H9 (cell line): Measurements from ENCODE around the gene FADS2. TPM values are rescaled to one million over a fixed set of nuclear protein-coding genes. Genes with fewer than 3 reads are reported as not detected.

ENCODE experiments used
- DNase-seq: peaks from one replicate; pipeline ENCODE4 v3.0.0-alpha.2; 2017
- H2AFZ ChIP-seq: one replicate; pipeline ENCODE4 v1.6.1; 2013; ENCODE audit warnings: mild to moderate bottlenecking, low read length, control low read depth, moderate library complexity
- H2AK5ac ChIP-seq: 2 replicates; pipeline ENCODE4 v1.6.1; 2013; ENCODE audit warnings: low read length, control low read depth, mixed read lengths; ENCODE audit not compliant: insufficient read length
- H2BK120ac ChIP-seq: one replicate; pipeline ENCODE4 v1.6.1; 2013; ENCODE audit warnings: low read depth, mild to moderate bottlenecking, low read length, control low read depth, inconsistent platforms; ENCODE audit not compliant: poor library complexity, severe bottlenecking
- H2BK12ac ChIP-seq: 2 replicates; pipeline ENCODE4 v1.6.1; 2013; ENCODE audit warnings: low read length, control low read depth, mixed read lengths, low read depth; ENCODE audit not compliant: insufficient read length
- H2BK15ac ChIP-seq: 2 replicates; pipeline ENCODE4 v1.6.1; 2013; ENCODE audit warnings: low read depth, low read length, control low read depth
- H2BK20ac ChIP-seq: one replicate; pipeline ENCODE4 v1.6.1; 2013; ENCODE audit warnings: low read depth, mild to moderate bottlenecking, low read length, control low read depth, inconsistent platforms; ENCODE audit not compliant: poor library complexity, severe bottlenecking
- H2BK5ac ChIP-seq: 2 replicates; pipeline ENCODE4 v1.6.1; 2013; ENCODE audit warnings: low read length, control low read depth, mixed read lengths; ENCODE audit not compliant: insufficient read length
- H3K14ac ChIP-seq: 2 replicates; pipeline ENCODE4 v1.6.1; 2013; ENCODE audit warnings: low read length, control low read depth; ENCODE audit not compliant: insufficient read depth
- H3K18ac ChIP-seq: 2 replicates; pipeline ENCODE4 v1.6.1; 2013; ENCODE audit warnings: low read depth, mild to moderate bottlenecking, mixed read lengths, low read length, control low read depth; ENCODE audit not compliant: insufficient read length
- H3K23ac ChIP-seq: 2 replicates; pipeline ENCODE4 v1.6.1; 2013; ENCODE audit warnings: low read length, control low read depth, mixed read lengths, low read depth; ENCODE audit not compliant: insufficient read length
- H3K23me2 ChIP-seq: 2 replicates; pipeline ENCODE4 v1.6.1; 2013; ENCODE audit warnings: low read depth, mild to moderate bottlenecking, mixed read lengths, low read length, control low read depth; ENCODE audit not compliant: insufficient read length, poor library complexity, severe bottlenecking
- H3K27ac ChIP-seq: 2 replicates; pipeline ENCODE4 v1.5.1; 2013; ENCODE audit warnings: low read length, control low read depth, mixed read lengths, low read depth; ENCODE audit not compliant: insufficient read length
- H3K27me3 ChIP-seq: 2 replicates; pipeline ENCODE4 v1.6.1; 2013; ENCODE audit warnings: low read length, control low read depth, inconsistent platforms; ENCODE audit not compliant: insufficient read depth
- H3K4ac ChIP-seq: 2 replicates; pipeline ENCODE4 v1.6.1; 2013; ENCODE audit warnings: low read depth, mild to moderate bottlenecking, control low read depth, inconsistent platforms, low read length, moderate library complexity
- H3K4me1 ChIP-seq: 2 replicates; pipeline ENCODE4 v1.6.1; 2013; ENCODE audit warnings: low read length, control low read depth, inconsistent platforms; ENCODE audit not compliant: insufficient read depth
- H3K4me2 ChIP-seq: 2 replicates; pipeline ENCODE4 v1.6.1; 2013; ENCODE audit warnings: low read length, control low read depth, mixed read lengths; ENCODE audit not compliant: insufficient read length, insufficient read depth
- H3K56ac ChIP-seq: 2 replicates; pipeline ENCODE4 v1.6.1; 2013; ENCODE audit warnings: low read depth, mild to moderate bottlenecking, mixed read lengths, low read length, control low read depth; ENCODE audit not compliant: insufficient read length
- H3K79me1 ChIP-seq: 2 replicates; pipeline ENCODE4 v1.6.1; 2013; ENCODE audit warnings: low read depth, mild to moderate bottlenecking, moderate library complexity, low read length, control low read depth, inconsistent platforms; ENCODE audit not compliant: insufficient read depth, poor library complexity, severe bottlenecking
- H3K79me2 ChIP-seq: 2 replicates; pipeline ENCODE4 v1.6.1; 2013; ENCODE audit warnings: low read length, control low read depth, inconsistent platforms; ENCODE audit not compliant: insufficient read depth
- H3K9ac ChIP-seq: 2 replicates; pipeline ENCODE4 v1.6.1; 2013; ENCODE audit warnings: low read length, control low read depth, mixed read lengths; ENCODE audit not compliant: insufficient read length; ENCODE audit errors: extremely low read depth
- H3K9me3 ChIP-seq: one replicate; pipeline ENCODE4 v1.6.1; 2013; ENCODE audit warnings: low read depth, low read length, inconsistent platforms; ENCODE audit not compliant: control insufficient read depth
- H3T11ph ChIP-seq: one replicate; pipeline ENCODE4 v1.6.1; 2013; ENCODE audit warnings: mild to moderate bottlenecking, low read length, control low read depth, inconsistent platforms
- H4K20me1 ChIP-seq: one replicate; pipeline ENCODE4 v1.6.1; 2013; ENCODE audit not compliant: control insufficient read depth, insufficient read length, insufficient read depth
- H4K5ac ChIP-seq: 2 replicates; pipeline ENCODE4 v1.6.1; 2013; ENCODE audit warnings: low read depth, mild to moderate bottlenecking, mixed read lengths, low read length, control low read depth; ENCODE audit not compliant: insufficient read length
- H4K8ac ChIP-seq: replicated peaks from 2 replicates; pipeline ENCODE4 v1.6.1; 2013; ENCODE audit warnings: low read length, control low read depth, mixed read lengths, low read depth; ENCODE audit not compliant: insufficient read length
- H4K91ac ChIP-seq: 2 replicates; pipeline ENCODE4 v1.6.1; 2013; ENCODE audit warnings: low read depth, mild to moderate bottlenecking, moderate library complexity, mixed read lengths, low read length, control low read depth; ENCODE audit not compliant: insufficient read length
- H3K27ac Mint-ChIP-seq, 3 experiments: 2 replicates in 2 of 3; 3 replicates in 1 of 3; pipeline ENCODE4 v1.8.0; 2020 to 2021; ENCODE audit warnings: mixed read lengths in 3 of 3, mild to moderate bottlenecking in 1 of 3, moderate library complexity in 1 of 3
- H3K27me3 Mint-ChIP-seq: 2 replicates; pipeline ENCODE4 v1.8.0; 2021; ENCODE audit warnings: low read depth, mild to moderate bottlenecking, moderate library complexity, mixed read lengths
- H3K36me3 Mint-ChIP-seq, 3 experiments: 2 replicates in 2 of 3; 3 replicates in 1 of 3; pipeline ENCODE4 v1.8.0; 2020 to 2021; ENCODE audit warnings: low read depth in 3 of 3, mixed read lengths in 3 of 3; ENCODE audit not compliant: insufficient read depth in 1 of 3
- H3K4me1 Mint-ChIP-seq, 2 experiments: 2 replicates each; pipeline ENCODE4 v1.8.0; 2020; ENCODE audit warnings: mixed read lengths in 2 of 2
- H3K4me3 Mint-ChIP-seq, 2 experiments: 2 replicates in 1 of 2; 3 replicates in 1 of 2; pipeline ENCODE4 v1.8.0; 2020 to 2021; ENCODE audit warnings: mild to moderate bottlenecking in 2 of 2, mixed read lengths in 2 of 2, moderate library complexity in 1 of 2
- H3K9me3 Mint-ChIP-seq, 2 experiments: 2 replicates in 1 of 2; 3 replicates in 1 of 2; pipeline ENCODE4 v1.8.0; 2020; ENCODE audit warnings: mild to moderate bottlenecking in 2 of 2, mixed read lengths in 2 of 2, moderate library complexity in 1 of 2
- CTCF ChIP-seq: fragments of 200-600 bp; sonication (generic); conservative IDR thresholded peaks from 3 replicates; pipeline ENCODE4 v1.8.0; 2021; ENCODE audit warnings: antibody characterized with exemption, mild to moderate bottlenecking
- WGBS: extraction: QIAGEN DNeasy Blood & Tissue Kit; methylation state at CpG from one replicate; pipeline ENCODE4 v1.1.7; 2013; ENCODE audit warnings: missing lambda C conversion rate, low lambda C conversion rate, mixed read lengths; ENCODE audit not compliant: insufficient read length; ENCODE audit errors: extremely low coverage; 5-methylcytosine and 5-hydroxymethylcytosine counted together
- total RNA-seq: library from RNA; stranded (reverse); gene quantifications from 2 replicates; pipeline ENCODE4 v1.2.1, GENCODE V29; 2021

Gene FADS2
- total RNA-seq, 1 experiment from 2014 or later = 322 TPM

- H3K9me3 ChIP-seq = no peaks in the 10 kb centered on the region
- peaks cover 63 to 75% (median 74%) of the 10 kb centered on the region in 3 experiments for H3K36me3 Mint-ChIP-seq
- no peak overlapping the region; a peak in 1 of 5 replicates for H3K4me3 Mint-ChIP-seq
- WGBS = no CpG with 5 or more reads among the region's 5 CpGs
- H3K27me3 ChIP-seq = no peaks in the 10 kb centered on the region
- no peaks in the 10 kb centered on the region for H3K27me3 Mint-ChIP-seq
- H3K27ac ChIP-seq = no peak overlapping the region
- no peak for DNase-seq
- no peak for TF ChIP-seq CTCF
- 0 out of 2 replicates have a peak, but pooled peaks cover 2% of the 10 kb centered on the region for H3K79me2 ChIP-seq
- H2AK5ac ChIP-seq = no peak overlapping the region
- no peak overlapping the region for H4K8ac ChIP-seq
- H3K4me2 ChIP-seq = no peak overlapping the region
- no peak overlapping the region for H2BK15ac ChIP-seq
- no peak overlapping the region for H3K14ac ChIP-seq
- no peak overlapping the region; a peak in 1 of 7 replicates for H3K27ac Mint-ChIP-seq
- H2AFZ ChIP-seq = no peak overlapping the region
- peaks cover 3% of the 10 kb centered on the region for H3K4me1 ChIP-seq
- H3K9me3 Mint-ChIP-seq = peaks cover 0 to 2% of the 10 kb centered on the region in 2 experiments; a peak in 1 of 5 replicates
- peaks cover 6% of the 10 kb centered on the region for H3K23me2 ChIP-seq
- no peaks in the 10 kb centered on the region for H3K79me1 ChIP-seq
- no peak overlapping the region for H2BK5ac ChIP-seq
- H4K20me1 ChIP-seq = no peaks in the 10 kb centered on the region
- no peak overlapping the region for H2BK12ac ChIP-seq
- H2BK120ac ChIP-seq = no peak overlapping the region
- H3K56ac ChIP-seq = no peak overlapping the region
- H3K23ac ChIP-seq = no peak overlapping the region
- H3K18ac ChIP-seq = no peak overlapping the region
- no peak overlapping the region for H2BK20ac ChIP-seq
- no peak overlapping the region for H3K9ac ChIP-seq
- no peak overlapping the region for H3K4ac ChIP-seq
- H4K5ac ChIP-seq = no peak overlapping the region
- no peak overlapping the region for H4K91ac ChIP-seq
- H3T11ph ChIP-seq = no peak overlapping the region
- H3K4me1 Mint-ChIP-seq = peaks cover 8 to 11% of the 10 kb centered on the region in 2 experiments
These were observed 16.3 kb upstream of the FADS2 start for GRCh38 chr11:61811831-61812230.
